ENCODE measurements around the gene SLC52A1.
"Not testable (repeated sequence)": the region's sequence is repeated elsewhere in the genome, so short reads cannot be mapped to it uniquely, and the experiment has no call there.

Gene SLC52A1

GRCh38 chr17:5030168-5030567, 5.1 kb downstream of the SLC52A1 start:
- DNase-seq, result not testable (repeated sequence)

GRCh38 chr17:5027916-5028315, 7.3 kb downstream of the SLC52A1 start:
- no peak for DNase-seq

GRCh38 chr17:5027299-5027698, 7.9 kb downstream of the SLC52A1 start:
- no peak for DNase-seq

- no peak for DNase-seq
These were observed 10.6 kb downstream of the SLC52A1 start for GRCh38 chr17:5024604-5025003.

- DNase-seq, result no peak
These were observed 11.6 kb downstream of the SLC52A1 start for GRCh38 chr17:5023588-5024147.

- DNase-seq, result no peak
These were observed 13.0 kb downstream of the SLC52A1 start for GRCh38 chr17:5022171-5022711.

- DNase-seq, result no peak
These were observed 14.7 kb downstream of the SLC52A1 start for GRCh38 chr17:5020502-5021023.

- DNase-seq, result peak; percentile 40
These were observed 15.7 kb downstream of the SLC52A1 start for GRCh38 chr17:5019475-5019956.

GRCh38 chr17:5014357-5014756, 20.9 kb downstream of the SLC52A1 start:
- no peak for DNase-seq

GRCh38 chr17:5011928-5012327, 23.3 kb downstream of the SLC52A1 start:
- no peak for DNase-seq

- no peak for DNase-seq
These were observed 31.9 kb downstream of the SLC52A1 start for GRCh38 chr17:5003214-5003867.

GRCh38 chr17:5002121-5002788, 33.0 kb downstream of the SLC52A1 start:
- DNase-seq, result no peak

- no peak for DNase-seq
These were observed 35.0 kb downstream of the SLC52A1 start for GRCh38 chr17:5000237-5000639.

- no peak for DNase-seq
These were observed 35.7 kb downstream of the SLC52A1 start for GRCh38 chr17:4999430-5000093.

GRCh38 chr17:4998732-4999429, 36.3 kb downstream of the SLC52A1 start:
- no peak for DNase-seq

- peak; percentile 34 for DNase-seq
These were observed 37.0 kb downstream of the SLC52A1 start for GRCh38 chr17:4998027-4998731.

- DNase-seq, result peak; percentile 91
These were observed 37.8 kb downstream of the SLC52A1 start, which contains the start of the genes INCA1 and KIF1C for GRCh38 chr17:4997302-4998026. INCA1 (minus strand) TSS chr17:4997522; CDS start chr17:4994437, 3,085 bp downstream. KIF1C (plus strand) TSS chr17:4997950; CDS start chr17:5000247, 2,297 bp downstream.

- DNase-seq, result no peak
These were observed 41.1 kb downstream of the SLC52A1 start for GRCh38 chr17:4994081-4994595.

- DNase-seq, result no peak
These were observed 47.3 kb downstream of the SLC52A1 start for GRCh38 chr17:4987767-4988567.

Data from activated CD8-positive, alpha-beta memory T cell treated with anti-CD3 and anti-CD28 coated beads, Interleukin-2, amount 50 U/mL, for 4 hours (primary cell).